Astrocyte (in vitro differentiated cells and primary cell): ENCODE measurements around the gene ING3.

Experiments used
- EZH2 ChIP-seq: IDR thresholded peaks from 2 replicates; pipeline ENCODE4 v1.6.1; 2012; ENCODE audit warnings: mild to moderate bottlenecking, low read length, inconsistent platforms; ENCODE audit not compliant: insufficient read depth
- TF ChIP-seq, protein P1 (sequence below): IDR thresholded peaks from 2 replicates; pipeline ENCODE4 v1.5.1; 2011; ENCODE audit warnings: low read depth, mild to moderate bottlenecking, inconsistent platforms, low read length, moderate library complexity; ENCODE audit not compliant: insufficient read depth

- TF ChIP-seq EZH2, result no peak
- TF ChIP-seq, protein P1, sequence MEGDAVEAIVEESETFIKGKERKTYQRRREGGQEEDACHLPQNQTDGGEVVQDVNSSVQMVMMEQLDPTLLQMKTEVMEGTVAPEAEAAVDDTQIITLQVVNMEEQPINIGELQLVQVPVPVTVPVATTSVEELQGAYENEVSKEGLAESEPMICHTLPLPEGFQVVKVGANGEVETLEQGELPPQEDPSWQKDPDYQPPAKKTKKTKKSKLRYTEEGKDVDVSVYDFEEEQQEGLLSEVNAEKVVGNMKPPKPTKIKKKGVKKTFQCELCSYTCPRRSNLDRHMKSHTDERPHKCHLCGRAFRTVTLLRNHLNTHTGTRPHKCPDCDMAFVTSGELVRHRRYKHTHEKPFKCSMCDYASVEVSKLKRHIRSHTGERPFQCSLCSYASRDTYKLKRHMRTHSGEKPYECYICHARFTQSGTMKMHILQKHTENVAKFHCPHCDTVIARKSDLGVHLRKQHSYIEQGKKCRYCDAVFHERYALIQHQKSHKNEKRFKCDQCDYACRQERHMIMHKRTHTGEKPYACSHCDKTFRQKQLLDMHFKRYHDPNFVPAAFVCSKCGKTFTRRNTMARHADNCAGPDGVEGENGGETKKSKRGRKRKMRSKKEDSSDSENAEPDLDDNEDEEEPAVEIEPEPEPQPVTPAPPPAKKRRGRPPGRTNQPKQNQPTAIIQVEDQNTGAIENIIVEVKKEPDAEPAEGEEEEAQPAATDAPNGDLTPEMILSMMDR, result no peak
These were observed 75.6 kb downstream of the ING3 start for GRCh38 chr7:121026159-121026558.
